Measurements from ENCODE around the gene SH2D3A. TPM values are rescaled to one million over a fixed set of nuclear protein-coding genes. Genes with fewer than 3 reads are reported as not detected.

The SH2D3A gene
- total and polyA plus RNA-seq, 2 donors from 2014 or later = 12.5 to 35.4 TPM

GRCh38 chr19:6729573-6730152, 37.6 kb downstream of the SH2D3A start:
- no peak for TF ChIP-seq CTCF (IDR thresholded peaks at IDR 0.05; ENCODE audit: borderline replicate concordance, extremely low read depth, insufficient read depth)
- H3K9me3 ChIP-seq (ENCODE audit: control insufficient read depth in 2 of 3, insufficient read depth in 1 of 3, low read length in 3 of 3) = no peaks in the 10 kb centered on the region
- H3K36me3 ChIP-seq (ENCODE audit: control insufficient read depth in 2 of 3, insufficient read depth in 3 of 3, low read length in 3 of 3) = no peaks in the 10 kb centered on the region
- no peak overlapping the region for H3K9ac ChIP-seq (ENCODE audit: low read length in 3 of 3)
- DNase-seq (peak in 1 of 5 donors; percentile 55), FAIRE-seq (no peak)
- intact Hi-C loops (cut with DNase I) = no loop called here
- H3K4me1 ChIP-seq (ENCODE audit: control insufficient read depth in 2 of 3, insufficient read depth in 2 of 3, low read depth in 1 of 3, low read length in 3 of 3) = peaks cover 0 to 5% (median 0%) of the 10 kb centered on the region in 3 donors
- no peak overlapping the region for H3K27ac ChIP-seq (ENCODE audit: low read depth in 2 of 2, low read length in 2 of 2)
- no peaks in the 10 kb centered on the region for H3K27me3 ChIP-seq (ENCODE audit: control insufficient read depth, insufficient read depth, low read length)
- H3K4me3 ChIP-seq (ENCODE audit: low read length in 3 of 3) = no peak overlapping the region

- DNase-seq (no peak), FAIRE-seq (no peak)
- intact Hi-C loops (cut with DNase I) = no loop called here
- Histone ChIP-seq H3K4me1 (ENCODE audit: control insufficient read depth in 2 of 3, insufficient read depth in 2 of 3, low read depth in 1 of 3, low read length in 3 of 3) (peaks cover 0 to 5% (median 0%) of the 10 kb centered on the region in 3 donors), H3K27me3 (ENCODE audit: control insufficient read depth, insufficient read depth, low read length) (no peaks in the 10 kb centered on the region), H3K4me3 (ENCODE audit: low read length in 3 of 3) (no peak overlapping the region), H3K36me3 (ENCODE audit: control insufficient read depth in 2 of 3, insufficient read depth in 3 of 3, low read length in 3 of 3) (no peaks in the 10 kb centered on the region), H3K9me3 (ENCODE audit: control insufficient read depth in 2 of 3, insufficient read depth in 1 of 3, low read length in 3 of 3) (no peaks in the 10 kb centered on the region), H3K27ac (ENCODE audit: low read depth in 2 of 2, low read length in 2 of 2) (no peak overlapping the region), H3K9ac (ENCODE audit: low read length in 3 of 3) (no peak overlapping the region)
- no peak for TF ChIP-seq CTCF (IDR thresholded peaks at IDR 0.05; ENCODE audit: borderline replicate concordance, extremely low read depth, insufficient read depth)
Observed at GRCh38 chr19:6728346-6728745, 38.9 kb downstream of the SH2D3A start.

GRCh38 chr19:6725513-6726231, 41.6 kb downstream of the SH2D3A start:
- intact Hi-C loops (cut with DNase I) = no loop called here
- FAIRE-seq (no peak), DNase-seq (peak in 2 of 5 donors; percentile 50 to 54)
- Histone ChIP-seq H3K36me3 (ENCODE audit: control insufficient read depth in 2 of 3, insufficient read depth in 3 of 3, low read length in 3 of 3) (no peaks in the 10 kb centered on the region), H3K9me3 (ENCODE audit: control insufficient read depth in 2 of 3, insufficient read depth in 1 of 3, low read length in 3 of 3) (no peaks in the 10 kb centered on the region), H3K27me3 (ENCODE audit: control insufficient read depth, insufficient read depth, low read length) (no peaks in the 10 kb centered on the region), H3K27ac (ENCODE audit: low read depth in 2 of 2, low read length in 2 of 2) (peak overlapping the region in 1 of 2 donors; percentile 41), H3K4me1 (ENCODE audit: control insufficient read depth in 2 of 3, insufficient read depth in 2 of 3, low read depth in 1 of 3, low read length in 3 of 3) (peaks cover 0 to 5% (median 2%) of the 10 kb centered on the region in 3 donors), H3K4me3 (ENCODE audit: low read length in 3 of 3) (no peak overlapping the region), H3K9ac (ENCODE audit: low read length in 3 of 3) (no peak overlapping the region)
- no peak for TF ChIP-seq CTCF (IDR thresholded peaks at IDR 0.05; ENCODE audit: borderline replicate concordance, extremely low read depth, insufficient read depth)
